Astrocyte of the cerebellum (primary cell): ENCODE measurements around the gene FYCO1.

Source experiments
- DNase-seq: peaks from one replicate; pipeline ENCODE4 v3.0.0-alpha.2; 2011; ENCODE audit warnings: low read depth
- H3K4me3 ChIP-seq: 2 replicates; pipeline ENCODE4 v1.5.1; 2011; ENCODE audit warnings: mild to moderate bottlenecking, low read depth, low read length, moderate library complexity
- in situ Hi-C: cut with HindIII; loops from 2 replicates; pipeline ENCODE4 v1.10.0; 2017; ENCODE audit warnings: low sequenced_read_pairs
- TF ChIP-seq, protein P1 (sequence below): IDR thresholded peaks from 2 replicates; pipeline ENCODE4 v1.5.1; 2012; ENCODE audit warnings: low read length, low read depth, moderate library complexity, mild to moderate bottlenecking; ENCODE audit errors: missing control alignments

Gene FYCO1

DNA sequence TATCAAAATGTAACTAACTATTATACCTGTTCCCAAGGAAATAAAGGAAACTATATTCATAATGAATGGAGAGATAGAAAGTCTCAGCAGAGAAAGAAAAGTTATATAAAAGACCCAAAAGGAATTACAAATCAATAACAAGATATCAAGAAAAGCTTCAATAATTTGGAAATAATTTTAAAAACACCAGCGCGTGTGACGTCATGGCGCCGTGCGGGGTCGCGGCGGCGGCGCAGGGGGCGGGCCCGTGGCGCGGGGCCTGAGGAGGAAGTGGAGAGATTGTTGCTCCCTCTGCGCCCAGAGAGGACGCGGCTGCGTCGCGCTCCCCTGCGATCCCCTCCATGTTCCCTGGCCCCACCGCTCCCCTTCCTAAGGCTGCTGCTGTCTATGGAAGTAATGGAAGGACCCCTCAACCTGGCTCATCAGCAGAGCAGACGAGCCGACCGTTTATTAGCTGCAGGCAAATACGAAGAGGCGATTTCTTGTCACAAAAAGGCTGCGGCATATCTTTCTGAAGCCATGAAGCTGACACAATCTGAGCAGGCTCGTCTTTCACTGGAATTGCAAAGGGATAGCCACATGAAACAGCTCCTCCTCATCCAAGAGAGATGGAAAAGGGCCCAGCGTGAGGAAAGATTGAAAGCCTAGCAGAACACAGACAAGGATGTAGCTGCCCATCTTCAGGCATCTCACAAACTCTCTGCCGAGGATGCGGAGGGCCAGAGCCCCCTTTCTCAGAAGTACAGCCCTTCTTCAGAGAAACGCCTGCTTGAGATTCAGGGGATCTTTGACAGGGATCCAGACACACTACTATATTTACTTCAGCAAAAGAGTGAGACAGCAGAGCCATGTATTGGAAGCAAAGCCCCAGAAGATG is 27.5 kb upstream of the FYCO1 start:
- TF ChIP-seq, protein P1, sequence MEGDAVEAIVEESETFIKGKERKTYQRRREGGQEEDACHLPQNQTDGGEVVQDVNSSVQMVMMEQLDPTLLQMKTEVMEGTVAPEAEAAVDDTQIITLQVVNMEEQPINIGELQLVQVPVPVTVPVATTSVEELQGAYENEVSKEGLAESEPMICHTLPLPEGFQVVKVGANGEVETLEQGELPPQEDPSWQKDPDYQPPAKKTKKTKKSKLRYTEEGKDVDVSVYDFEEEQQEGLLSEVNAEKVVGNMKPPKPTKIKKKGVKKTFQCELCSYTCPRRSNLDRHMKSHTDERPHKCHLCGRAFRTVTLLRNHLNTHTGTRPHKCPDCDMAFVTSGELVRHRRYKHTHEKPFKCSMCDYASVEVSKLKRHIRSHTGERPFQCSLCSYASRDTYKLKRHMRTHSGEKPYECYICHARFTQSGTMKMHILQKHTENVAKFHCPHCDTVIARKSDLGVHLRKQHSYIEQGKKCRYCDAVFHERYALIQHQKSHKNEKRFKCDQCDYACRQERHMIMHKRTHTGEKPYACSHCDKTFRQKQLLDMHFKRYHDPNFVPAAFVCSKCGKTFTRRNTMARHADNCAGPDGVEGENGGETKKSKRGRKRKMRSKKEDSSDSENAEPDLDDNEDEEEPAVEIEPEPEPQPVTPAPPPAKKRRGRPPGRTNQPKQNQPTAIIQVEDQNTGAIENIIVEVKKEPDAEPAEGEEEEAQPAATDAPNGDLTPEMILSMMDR: no peak
- no peak overlapping the region for H3K4me3 ChIP-seq
- no peak for DNase-seq
- in situ Hi-C loops: no loop called here

DNA sequence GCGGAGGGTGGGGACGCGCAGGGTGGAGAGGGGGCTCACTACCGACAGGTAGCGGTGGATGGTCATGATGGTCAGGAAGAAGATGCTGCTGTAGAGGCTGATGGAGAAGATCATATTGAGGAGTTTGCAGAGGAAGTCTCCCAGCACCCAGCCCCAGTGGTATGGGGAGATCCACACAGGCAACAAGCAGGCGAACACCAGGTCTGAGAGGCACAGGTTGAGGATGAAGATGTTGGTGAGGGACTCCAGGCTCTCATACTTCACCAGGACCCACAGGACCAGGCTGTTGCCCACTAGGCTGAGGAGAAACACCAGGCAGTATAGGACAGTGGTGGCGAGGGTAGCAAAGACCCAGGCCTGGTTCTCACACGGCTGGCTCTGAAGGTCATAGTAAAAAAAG is 25.9 kb upstream of the FYCO1 start:
- no peak overlapping the region for H3K4me3 ChIP-seq
- no peak for DNase-seq
- TF ChIP-seq, protein P1: no peak
- in situ Hi-C loops: no loop called here

DNA sequence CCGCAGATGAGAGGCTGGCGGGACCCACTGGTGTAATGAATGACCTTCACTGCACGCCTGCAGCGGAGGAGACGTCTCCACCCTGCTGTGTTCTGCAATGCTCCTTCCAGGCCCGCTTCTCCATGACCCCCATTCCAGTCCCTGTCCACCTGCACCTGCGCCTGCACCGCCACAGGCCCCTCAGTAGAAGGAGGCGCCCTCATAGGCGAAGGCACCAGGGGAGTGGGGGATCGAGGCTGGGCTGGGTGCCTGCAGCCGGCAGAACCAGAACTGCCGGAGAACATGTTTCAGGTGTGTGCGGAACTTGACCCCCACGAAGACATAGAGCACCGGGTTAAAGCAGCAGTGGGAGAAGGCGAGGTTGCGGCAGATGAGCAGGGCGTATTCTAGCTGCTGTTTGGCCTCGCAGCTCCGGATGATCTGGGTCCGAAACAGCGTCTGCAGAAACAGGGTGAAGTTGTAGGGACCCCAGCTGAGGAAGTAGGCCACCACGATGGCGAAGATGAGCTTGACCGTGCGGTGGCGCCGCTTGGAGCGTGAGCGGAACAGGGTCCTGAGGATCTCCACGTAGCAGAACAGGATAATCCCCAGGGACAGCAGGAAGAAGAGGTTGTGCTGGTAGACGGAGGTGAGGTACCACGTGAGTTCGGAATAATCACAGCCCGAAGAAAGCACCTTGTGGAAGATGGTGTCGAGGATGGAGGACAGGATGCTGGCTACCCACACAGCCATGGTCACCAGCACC is 25.3 kb upstream of the FYCO1 start:
- in situ Hi-C loops: no loop called here
- DNase-seq: no peak
- no peak overlapping the region for H3K4me3 ChIP-seq
- TF ChIP-seq, protein P1: no peak

DNA sequence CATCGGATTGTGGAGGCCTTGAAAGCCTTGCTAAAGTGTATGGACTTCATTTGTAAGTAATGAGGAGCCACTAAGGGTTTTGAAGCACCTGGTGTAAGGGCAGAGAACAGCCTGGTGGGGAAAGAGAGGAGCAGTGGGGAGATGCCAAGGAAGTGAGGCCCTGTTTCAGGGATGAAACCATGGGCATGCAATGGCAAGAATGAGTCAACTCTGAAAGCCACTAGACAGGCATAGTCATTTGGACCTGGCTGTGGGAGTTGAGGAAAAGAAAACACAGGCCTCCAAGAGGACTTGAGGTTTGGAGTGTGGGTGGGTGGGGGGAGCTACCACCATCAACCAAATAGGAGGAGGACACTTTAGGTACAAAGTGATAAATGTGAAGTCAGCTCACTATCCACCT is 24.1 kb upstream of the FYCO1 start:
- no peak for DNase-seq

DNA sequence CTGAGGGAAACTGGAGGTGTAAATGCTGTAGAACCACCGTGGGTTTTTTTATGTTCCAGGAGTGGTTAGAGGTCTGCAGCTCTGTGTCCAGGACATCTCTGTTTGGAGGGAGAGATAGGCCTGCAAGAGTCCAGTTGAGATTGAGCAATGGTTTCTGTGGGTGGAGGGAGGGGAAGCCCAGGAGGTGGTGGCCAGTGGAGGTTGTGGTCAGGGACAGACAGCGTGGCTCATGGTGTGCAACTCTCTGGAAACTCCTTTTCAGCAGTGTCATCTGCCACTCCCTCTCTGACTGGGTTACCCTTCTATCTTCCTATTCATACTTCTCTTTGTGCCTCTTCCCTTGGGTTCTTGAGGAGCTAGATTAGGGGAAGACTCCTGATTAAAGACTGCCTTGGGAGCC is 22.1 kb upstream of the FYCO1 start:
- TF ChIP-seq, protein P1: no peak
- no peak for DNase-seq
- H3K4me3 ChIP-seq: no peak overlapping the region
- in situ Hi-C loops: no loop called here

More for the DNA sequence above, 24.1 kb upstream of the FYCO1 start:
- in situ Hi-C loops: no loop called here
- H3K4me3 ChIP-seq: no peak overlapping the region
- TF ChIP-seq, protein P1: no peak

DNA sequence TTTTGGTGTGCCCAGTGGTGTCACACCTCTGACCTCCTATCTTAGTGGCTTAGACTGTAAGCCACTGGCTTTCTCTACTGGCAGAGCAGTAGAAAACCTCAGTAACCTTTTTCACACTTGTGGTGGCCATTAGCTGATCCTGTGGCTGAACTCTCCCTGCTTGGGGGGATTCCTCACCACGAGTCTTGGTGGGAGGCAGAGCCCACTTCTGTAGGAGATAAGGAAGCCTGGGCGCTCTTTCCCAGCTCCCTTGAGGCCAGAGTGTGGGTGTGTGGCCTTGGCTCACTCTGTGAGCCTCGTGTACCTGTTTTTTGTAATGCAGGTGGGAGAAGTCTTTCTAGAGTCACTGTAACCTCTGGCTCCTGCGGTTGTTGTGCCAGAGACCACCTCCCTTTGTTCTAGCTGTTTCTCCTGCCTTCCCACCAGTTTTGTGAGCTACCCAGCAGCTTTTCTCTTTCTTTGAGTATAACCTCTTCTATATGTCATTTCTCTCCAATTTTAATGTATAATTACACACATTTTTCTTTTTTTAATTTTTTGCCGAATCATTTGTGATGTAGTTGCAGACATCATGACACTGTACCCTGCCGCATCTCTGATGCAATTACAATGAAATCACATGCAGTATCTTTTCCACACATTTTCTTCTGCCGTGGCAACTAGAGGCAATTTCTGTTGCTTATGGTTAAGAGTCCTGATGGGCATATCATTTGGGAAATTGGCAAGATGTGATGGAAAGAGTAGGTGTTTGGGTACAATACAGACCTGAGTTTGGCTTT is 17.9 kb upstream of the FYCO1 start:
- in situ Hi-C loops: no loop called here
- no peak for DNase-seq
- TF ChIP-seq, protein P1: no peak
- no peak overlapping the region for H3K4me3 ChIP-seq
